Measurements from ENCODE around the gene PCCA.

DNA sequence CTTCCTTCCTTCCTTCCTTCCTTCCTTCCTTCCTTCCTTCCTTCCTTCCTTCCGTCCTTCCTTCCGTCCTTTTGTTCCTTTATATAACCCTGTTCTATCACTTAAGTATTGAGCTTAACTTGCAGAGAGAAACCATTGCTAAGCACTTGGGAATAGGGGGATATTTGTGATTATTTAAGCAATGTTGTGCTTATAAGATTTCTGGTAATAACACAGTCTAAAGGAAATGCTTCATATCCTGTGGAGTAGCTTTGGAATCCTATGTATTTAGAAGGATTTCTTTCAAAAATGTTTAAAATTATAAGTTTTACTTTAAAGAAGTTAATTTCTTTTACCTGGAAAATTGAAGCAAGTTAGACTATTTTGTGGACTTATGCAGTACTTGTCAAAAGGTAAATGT is 209.8 kb downstream of the PCCA start:
- TF ChIP-seq POLR2AphosphoS5 (IDR thresholded peaks at IDR 0.05) (no peak), EP300 (IDR thresholded peaks at IDR 0.05) (no peak), POLR2A (IDR thresholded peaks at IDR 0.05) (no peak)
- TF ChIP-seq, protein P1, sequence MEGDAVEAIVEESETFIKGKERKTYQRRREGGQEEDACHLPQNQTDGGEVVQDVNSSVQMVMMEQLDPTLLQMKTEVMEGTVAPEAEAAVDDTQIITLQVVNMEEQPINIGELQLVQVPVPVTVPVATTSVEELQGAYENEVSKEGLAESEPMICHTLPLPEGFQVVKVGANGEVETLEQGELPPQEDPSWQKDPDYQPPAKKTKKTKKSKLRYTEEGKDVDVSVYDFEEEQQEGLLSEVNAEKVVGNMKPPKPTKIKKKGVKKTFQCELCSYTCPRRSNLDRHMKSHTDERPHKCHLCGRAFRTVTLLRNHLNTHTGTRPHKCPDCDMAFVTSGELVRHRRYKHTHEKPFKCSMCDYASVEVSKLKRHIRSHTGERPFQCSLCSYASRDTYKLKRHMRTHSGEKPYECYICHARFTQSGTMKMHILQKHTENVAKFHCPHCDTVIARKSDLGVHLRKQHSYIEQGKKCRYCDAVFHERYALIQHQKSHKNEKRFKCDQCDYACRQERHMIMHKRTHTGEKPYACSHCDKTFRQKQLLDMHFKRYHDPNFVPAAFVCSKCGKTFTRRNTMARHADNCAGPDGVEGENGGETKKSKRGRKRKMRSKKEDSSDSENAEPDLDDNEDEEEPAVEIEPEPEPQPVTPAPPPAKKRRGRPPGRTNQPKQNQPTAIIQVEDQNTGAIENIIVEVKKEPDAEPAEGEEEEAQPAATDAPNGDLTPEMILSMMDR (IDR thresholded peaks at IDR 0.05): no peak
